A549 (cell line): ENCODE results near the gene THY1.
"Not testable (repeated sequence)": the region's sequence is repeated elsewhere in the genome, so short reads cannot be mapped to it uniquely, and the experiment has no call there.

Source experiments
- BHLHE40 ChIP-seq: IDR thresholded peaks from 2 replicates; pipeline ENCODE4 v1.6.1; 2012; ENCODE audit warnings: low read depth, low read length, inconsistent platforms
- CEBPB ChIP-seq, 2 experiments: fragments of >200 bp in 1 of 2; sonication (Bioruptor Twin) in 1 of 2; formaldehyde crosslinking in 1 of 2; IDR thresholded peaks; 2 replicates each; pipeline ENCODE4 v1.6.1; 2012 to 2016
- NPAS2 ChIP-seq: fragments of 250-450 bp; sonication (Bioruptor Pico); IDR thresholded peaks from 2 replicates; pipeline ENCODE4 v1.8.0; 2022; ENCODE audit warnings: mild to moderate bottlenecking, moderate library complexity, borderline replicate concordance
- POLR2A ChIP-seq: IDR thresholded peaks from 2 replicates; pipeline ENCODE4 v1.6.1; 2012; ENCODE audit warnings: mild to moderate bottlenecking, low read length
- TF ChIP-seq, protein P1 (sequence below): fragments of >200 bp; sonication (Bioruptor Twin); formaldehyde crosslinking; IDR thresholded peaks from 3 replicates; pipeline ENCODE4 v1.5.1; 2016
- TF ChIP-seq, protein P2 (sequence below): fragments of 200-600 bp; sonication (generic); IDR thresholded peaks from 2 replicates; pipeline ENCODE4 v1.6.1; 2016; ENCODE audit warnings: antibody characterized with exemption, mild to moderate bottlenecking, moderate library complexity

DNA sequence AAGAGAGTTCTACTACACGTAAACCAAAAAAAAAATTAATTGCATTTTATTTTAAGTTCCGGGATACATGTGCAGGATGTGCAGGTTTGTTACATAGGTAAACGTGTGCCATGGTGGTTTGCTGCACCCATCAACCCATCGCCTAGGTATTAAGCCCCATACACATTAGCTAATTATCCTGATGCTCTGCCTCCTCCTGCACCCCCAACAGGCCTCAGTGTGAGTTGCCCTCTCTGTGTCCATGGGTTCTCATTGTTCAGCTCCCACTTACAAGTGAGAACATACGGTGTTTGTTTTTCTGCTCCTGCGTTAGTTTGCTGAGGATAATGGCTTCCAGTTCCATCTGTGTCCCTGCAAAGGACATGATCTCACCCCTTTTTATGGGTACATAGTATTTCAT is 32.7 kb upstream of the THY1 start:
- TF ChIP-seq, protein P1, sequence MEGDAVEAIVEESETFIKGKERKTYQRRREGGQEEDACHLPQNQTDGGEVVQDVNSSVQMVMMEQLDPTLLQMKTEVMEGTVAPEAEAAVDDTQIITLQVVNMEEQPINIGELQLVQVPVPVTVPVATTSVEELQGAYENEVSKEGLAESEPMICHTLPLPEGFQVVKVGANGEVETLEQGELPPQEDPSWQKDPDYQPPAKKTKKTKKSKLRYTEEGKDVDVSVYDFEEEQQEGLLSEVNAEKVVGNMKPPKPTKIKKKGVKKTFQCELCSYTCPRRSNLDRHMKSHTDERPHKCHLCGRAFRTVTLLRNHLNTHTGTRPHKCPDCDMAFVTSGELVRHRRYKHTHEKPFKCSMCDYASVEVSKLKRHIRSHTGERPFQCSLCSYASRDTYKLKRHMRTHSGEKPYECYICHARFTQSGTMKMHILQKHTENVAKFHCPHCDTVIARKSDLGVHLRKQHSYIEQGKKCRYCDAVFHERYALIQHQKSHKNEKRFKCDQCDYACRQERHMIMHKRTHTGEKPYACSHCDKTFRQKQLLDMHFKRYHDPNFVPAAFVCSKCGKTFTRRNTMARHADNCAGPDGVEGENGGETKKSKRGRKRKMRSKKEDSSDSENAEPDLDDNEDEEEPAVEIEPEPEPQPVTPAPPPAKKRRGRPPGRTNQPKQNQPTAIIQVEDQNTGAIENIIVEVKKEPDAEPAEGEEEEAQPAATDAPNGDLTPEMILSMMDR = not testable (repeated sequence)
- not testable (repeated sequence) for TF ChIP-seq CEBPB (IDR thresholded peaks at IDR 0.05); NPAS2 (CRISPR knock-in tag); BHLHE40; POLR2A
- TF ChIP-seq, protein P2, sequence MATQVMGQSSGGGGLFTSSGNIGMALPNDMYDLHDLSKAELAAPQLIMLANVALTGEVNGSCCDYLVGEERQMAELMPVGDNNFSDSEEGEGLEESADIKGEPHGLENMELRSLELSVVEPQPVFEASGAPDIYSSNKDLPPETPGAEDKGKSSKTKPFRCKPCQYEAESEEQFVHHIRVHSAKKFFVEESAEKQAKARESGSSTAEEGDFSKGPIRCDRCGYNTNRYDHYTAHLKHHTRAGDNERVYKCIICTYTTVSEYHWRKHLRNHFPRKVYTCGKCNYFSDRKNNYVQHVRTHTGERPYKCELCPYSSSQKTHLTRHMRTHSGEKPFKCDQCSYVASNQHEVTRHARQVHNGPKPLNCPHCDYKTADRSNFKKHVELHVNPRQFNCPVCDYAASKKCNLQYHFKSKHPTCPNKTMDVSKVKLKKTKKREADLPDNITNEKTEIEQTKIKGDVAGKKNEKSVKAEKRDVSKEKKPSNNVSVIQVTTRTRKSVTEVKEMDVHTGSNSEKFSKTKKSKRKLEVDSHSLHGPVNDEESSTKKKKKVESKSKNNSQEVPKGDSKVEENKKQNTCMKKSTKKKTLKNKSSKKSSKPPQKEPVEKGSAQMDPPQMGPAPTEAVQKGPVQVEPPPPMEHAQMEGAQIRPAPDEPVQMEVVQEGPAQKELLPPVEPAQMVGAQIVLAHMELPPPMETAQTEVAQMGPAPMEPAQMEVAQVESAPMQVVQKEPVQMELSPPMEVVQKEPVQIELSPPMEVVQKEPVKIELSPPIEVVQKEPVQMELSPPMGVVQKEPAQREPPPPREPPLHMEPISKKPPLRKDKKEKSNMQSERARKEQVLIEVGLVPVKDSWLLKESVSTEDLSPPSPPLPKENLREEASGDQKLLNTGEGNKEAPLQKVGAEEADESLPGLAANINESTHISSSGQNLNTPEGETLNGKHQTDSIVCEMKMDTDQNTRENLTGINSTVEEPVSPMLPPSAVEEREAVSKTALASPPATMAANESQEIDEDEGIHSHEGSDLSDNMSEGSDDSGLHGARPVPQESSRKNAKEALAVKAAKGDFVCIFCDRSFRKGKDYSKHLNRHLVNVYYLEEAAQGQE = not testable (repeated sequence)
